Measurements from ENCODE around the gene LSG1. TPM values are rescaled to one million over a fixed set of nuclear protein-coding genes. Genes with fewer than 3 reads are reported as not detected.

Gene LSG1
- total and polyA plus RNA-seq, 2 of the 13 experiments (the other 11 are each of a cell fraction or from before 2014, with no cell fraction given): 21.4 to 32.1 TPM

DNA sequence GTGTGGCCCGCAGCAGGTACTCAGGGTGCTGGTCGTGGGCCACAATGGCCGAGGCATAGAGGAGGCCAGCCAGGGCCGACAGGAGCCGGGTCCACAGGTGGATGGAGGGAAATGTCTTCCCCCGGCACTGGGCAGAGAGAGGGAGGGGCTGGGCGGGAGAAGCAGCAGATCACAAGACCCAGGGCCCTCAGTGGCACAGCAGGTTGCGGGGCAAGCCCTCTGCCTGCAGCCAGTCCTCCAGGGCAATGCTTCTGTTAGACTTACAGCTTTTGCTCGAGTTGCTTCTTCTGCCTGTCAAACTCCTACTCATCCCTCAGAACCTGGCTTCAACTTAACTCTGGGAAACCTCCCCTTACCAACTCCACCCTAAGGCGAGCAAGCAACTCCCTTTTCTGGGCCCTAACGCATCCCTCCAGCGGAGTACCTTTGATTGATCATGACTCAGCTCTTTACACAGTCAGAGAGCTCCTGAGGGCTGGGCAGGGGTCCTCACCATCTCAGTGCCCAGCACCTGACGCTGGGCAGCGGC lies 54.8 kb downstream of the LSG1 start:
- no TSS peak for BruUV-seq (replicated peaks)
- no peaks in the 10 kb centered on the region for H3K79me2 ChIP-seq (ENCODE audit: insufficient read depth, low read length)
- in situ Hi-C loops (cut with HindIII; ENCODE audit: extremely low pct_ligation_motif_present, low pct_unique_long_range_greater_than_20kb) (no loop called here), intact Hi-C loops (cut with micrococcal nuclease; ENCODE audit: unreplicated experiment) (no loop called here)
- H3K4me3 ChIP-seq (replicated peaks in 1 of 3; ENCODE audit: insufficient read depth in 1 of 3, low read depth in 2 of 3, low read length in 3 of 3): no peak overlapping the region
- H3K27me3 ChIP-seq (ENCODE audit: control insufficient read depth in 1 of 2, insufficient read depth in 2 of 2, low read length in 2 of 2): no peaks in the 10 kb centered on the region
- no peak overlapping the region for H2AFZ ChIP-seq (ENCODE audit: low read length)
- FAIRE-seq (no peak), DNase-seq (ENCODE audit: low spot score) (no peak), ATAC-seq (no peak)
- H3K4me1 ChIP-seq (ENCODE audit: insufficient read depth, low read length): peaks cover 21% of the 10 kb centered on the region
- no peak overlapping the region for H3K4me2 ChIP-seq (ENCODE audit: low read depth, low read length)
- H3K9me3 ChIP-seq (ENCODE audit: low read length): no peaks in the 10 kb centered on the region
- H4K20me1 ChIP-seq (ENCODE audit: insufficient read depth, low read length): no peaks in the 10 kb centered on the region
- ChIA-PET CTCF (ENCODE audit: low intra/inter-chr PET ratio, low total read pairs) (no interaction called here), POLR2A (no interaction called here)
- 95% methylated on average over 13 of the region's 14 CpGs for WGBS (ENCODE audit: low lambda C conversion rate)
- TF ChIP-seq MAFK (conservative IDR thresholded peaks at IDR 0.05 in 1 of 2, IDR thresholded peaks at IDR 0.05 in 1 of 2; ENCODE audit: low read length in 2 of 2) (peak in 1 of 2 experiments; percentile 23; a peak in 2 of 4 replicates), PHF20 (CRISPR knock-in tag; IDR thresholded peaks at IDR 0.05) (no peak), NFE2L2 (IDR thresholded peaks at IDR 0.05; ENCODE audit: low read length) (peak; percentile 44; the same call in 1 of the 2 replicates), MAFF (IDR thresholded peaks at IDR 0.05; ENCODE audit: low read depth, low read length) (0 out of 2 replicates have a peak, but pooled peaks have one; percentile 3)
- H3K36me3 ChIP-seq (replicated peaks in 1 of 2; ENCODE audit: control insufficient read depth in 1 of 2, insufficient read depth in 2 of 2, low read length in 2 of 2): no peaks in the 10 kb centered on the region
- H3K27ac ChIP-seq (ENCODE audit: extremely low read length, insufficient read depth, low read length): no peak overlapping the region
- H3K9ac ChIP-seq (ENCODE audit: insufficient read depth, low read depth, low read length): no peak overlapping the region

DNA sequence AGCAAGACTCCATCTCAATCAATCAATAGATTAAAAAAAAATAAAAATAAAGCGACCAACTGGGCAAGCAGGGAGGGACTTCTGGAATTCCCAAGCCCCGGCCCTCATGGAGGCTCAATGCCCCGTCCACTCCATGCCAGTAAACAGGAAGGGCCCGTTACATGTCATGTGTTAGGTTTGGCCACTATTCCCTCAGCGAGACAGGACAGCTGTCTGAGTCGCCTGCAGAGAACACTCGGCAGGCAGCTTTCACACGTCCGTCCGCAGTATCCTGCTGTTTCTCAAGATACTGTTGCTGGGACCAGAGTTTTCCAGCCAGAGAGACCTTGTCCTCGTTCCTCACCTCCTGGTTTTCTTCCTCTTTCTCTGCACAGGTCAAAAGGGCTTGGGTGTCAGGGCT lies 56.8 kb downstream of the LSG1 start:
- DNase-seq (ENCODE audit: low spot score) (no peak), FAIRE-seq (no peak), ATAC-seq (no peak)
- no peaks in the 10 kb centered on the region for H3K79me2 ChIP-seq (ENCODE audit: insufficient read depth, low read length)
- ChIA-PET POLR2A (no interaction called here), CTCF (ENCODE audit: low intra/inter-chr PET ratio, low total read pairs) (no interaction called here)
- H4K20me1 ChIP-seq (ENCODE audit: insufficient read depth, low read length): no peaks in the 10 kb centered on the region
- no peak overlapping the region for H3K27ac ChIP-seq (ENCODE audit: extremely low read length, insufficient read depth, low read length)
- H3K4me2 ChIP-seq (ENCODE audit: low read depth, low read length): no peak overlapping the region
- WGBS (ENCODE audit: low lambda C conversion rate): 92% methylated on average over 10 of the region's 11 CpGs
- no peaks in the 10 kb centered on the region for H3K36me3 ChIP-seq (replicated peaks in 1 of 2; ENCODE audit: control insufficient read depth in 1 of 2, insufficient read depth in 2 of 2, low read length in 2 of 2)
- no peak overlapping the region for H3K9ac ChIP-seq (ENCODE audit: insufficient read depth, low read depth, low read length)
- intact Hi-C loops (cut with micrococcal nuclease; ENCODE audit: unreplicated experiment) (no loop called here), in situ Hi-C loops (cut with HindIII; ENCODE audit: extremely low pct_ligation_motif_present, low pct_unique_long_range_greater_than_20kb) (no loop called here)
- H3K4me1 ChIP-seq (ENCODE audit: insufficient read depth, low read length): peaks cover 1% of the 10 kb centered on the region
- no peak overlapping the region for H2AFZ ChIP-seq (ENCODE audit: low read length)
- BruUV-seq (replicated peaks): no TSS peak
- H3K27me3 ChIP-seq (ENCODE audit: control insufficient read depth in 1 of 2, insufficient read depth in 2 of 2, low read length in 2 of 2): no peaks in the 10 kb centered on the region
- no peaks in the 10 kb centered on the region for H3K9me3 ChIP-seq (ENCODE audit: low read length)
- no peak overlapping the region for H3K4me3 ChIP-seq (replicated peaks in 1 of 3; ENCODE audit: insufficient read depth in 1 of 3, low read depth in 2 of 3, low read length in 3 of 3)
- TF ChIP-seq ZFP90 (CRISPR knock-in tag; IDR thresholded peaks at IDR 0.05; ENCODE audit: borderline replicate concordance) (no peak), ZBTB38 (CRISPR knock-in tag; IDR thresholded peaks at IDR 0.05) (no peak), HMG20B (CRISPR knock-in tag; conservative IDR thresholded peaks at IDR 0.05) (no peak), NFATC3 (CRISPR knock-in tag; IDR thresholded peaks at IDR 0.05) (no peak), ZNF83 (CRISPR knock-in tag; IDR thresholded peaks at IDR 0.05; ENCODE audit: borderline replicate concordance) (no peak), TCF7 (IDR thresholded peaks at IDR 0.05; ENCODE audit: low read depth) (no peak), ZNF446 (CRISPR knock-in tag; IDR thresholded peaks at IDR 0.05) (no peak), ZMAT3 (CRISPR knock-in tag; conservative IDR thresholded peaks at IDR 0.05) (no peak), MAF1 (CRISPR knock-in tag; IDR thresholded peaks at IDR 0.05; ENCODE audit: borderline replicate concordance) (no peak), SMAD3 (CRISPR knock-in tag; IDR thresholded peaks at IDR 0.05) (no peak), IKZF1 (IDR thresholded peaks at IDR 0.05) (no peak)
- TF ChIP-seq, protein P1, sequence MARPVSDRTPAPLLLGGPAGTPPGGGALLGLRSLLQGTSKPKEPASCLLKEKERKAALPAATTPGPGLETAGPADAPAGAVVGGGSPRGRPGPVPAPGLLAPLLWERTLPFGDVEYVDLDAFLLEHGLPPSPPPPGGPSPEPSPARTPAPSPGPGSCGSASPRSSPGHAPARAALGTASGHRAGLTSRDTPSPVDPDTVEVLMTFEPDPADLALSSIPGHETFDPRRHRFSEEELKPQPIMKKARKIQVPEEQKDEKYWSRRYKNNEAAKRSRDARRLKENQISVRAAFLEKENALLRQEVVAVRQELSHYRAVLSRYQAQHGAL (CRISPR knock-in tag; IDR thresholded peaks at IDR 0.05; ENCODE audit: not compliant biosample characterization): no peak
- TF ChIP-seq, protein P2, sequence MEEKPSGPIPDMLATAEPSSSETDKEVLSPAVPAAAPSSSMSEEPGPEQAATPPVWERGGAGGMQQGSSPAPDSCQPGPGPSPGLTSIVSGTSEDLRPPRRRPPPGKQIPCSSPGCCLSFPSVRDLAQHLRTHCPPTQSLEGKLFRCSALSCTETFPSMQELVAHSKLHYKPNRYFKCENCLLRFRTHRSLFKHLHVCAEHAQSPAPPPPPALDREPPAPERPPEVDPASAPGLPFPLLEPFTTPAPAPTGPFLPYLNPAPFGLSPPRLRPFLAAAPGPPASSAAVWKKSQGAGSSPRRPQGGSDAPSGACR (CRISPR knock-in tag; IDR thresholded peaks at IDR 0.05): no peak
- TF ChIP-seq, protein P3, sequence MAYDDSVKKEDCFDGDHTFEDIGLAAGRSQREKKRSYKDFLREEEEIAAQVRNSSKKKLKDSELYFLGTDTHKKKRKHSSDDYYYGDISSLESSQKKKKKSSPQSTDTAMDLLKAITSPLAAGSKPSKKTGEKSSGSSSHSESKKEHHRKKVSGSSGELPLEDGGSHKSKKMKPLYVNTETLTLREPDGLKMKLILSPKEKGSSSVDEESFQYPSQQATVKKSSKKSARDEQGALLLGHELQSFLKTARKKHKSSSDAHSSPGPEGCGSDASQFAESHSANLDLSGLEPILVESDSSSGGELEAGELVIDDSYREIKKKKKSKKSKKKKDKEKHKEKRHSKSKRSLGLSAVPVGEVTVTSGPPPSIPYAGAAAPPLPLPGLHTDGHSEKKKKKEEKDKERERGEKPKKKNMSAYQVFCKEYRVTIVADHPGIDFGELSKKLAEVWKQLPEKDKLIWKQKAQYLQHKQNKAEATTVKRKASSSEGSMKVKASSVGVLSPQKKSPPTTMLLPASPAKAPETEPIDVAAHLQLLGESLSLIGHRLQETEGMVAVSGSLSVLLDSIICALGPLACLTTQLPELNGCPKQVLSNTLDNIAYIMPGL (CRISPR knock-in tag; IDR thresholded peaks at IDR 0.05; ENCODE audit: borderline replicate concordance in 1 of 2, low read depth in 1 of 2): no peak

Data from HepG2 (cell line).